GM19463 (cell line): Measurements from ENCODE around the gene DOK1.

Experiments
- ATAC-seq: cut with Tn5 transposase; IDR thresholded peaks from one replicate; pipeline ENCODE4 v1.9.1; 2021; ENCODE audit warnings: mild to moderate bottlenecking, moderate library complexity; ENCODE audit not compliant: unreplicated experiment

DOK1 gene

GRCh38 chr2:74525717-74526648 lies 28.5 kb upstream of the DOK1 start, which contains the start of gene DQX1:
Gene DQX1 (minus strand): TSS chr2:74526231. CDS start chr2:74525729, 502 bp downstream.
- ATAC-seq: no peak

- ATAC-seq: no peak
These were observed 27.8 kb upstream of the DOK1 start for GRCh38 chr2:74526649-74527230.

DNA sequence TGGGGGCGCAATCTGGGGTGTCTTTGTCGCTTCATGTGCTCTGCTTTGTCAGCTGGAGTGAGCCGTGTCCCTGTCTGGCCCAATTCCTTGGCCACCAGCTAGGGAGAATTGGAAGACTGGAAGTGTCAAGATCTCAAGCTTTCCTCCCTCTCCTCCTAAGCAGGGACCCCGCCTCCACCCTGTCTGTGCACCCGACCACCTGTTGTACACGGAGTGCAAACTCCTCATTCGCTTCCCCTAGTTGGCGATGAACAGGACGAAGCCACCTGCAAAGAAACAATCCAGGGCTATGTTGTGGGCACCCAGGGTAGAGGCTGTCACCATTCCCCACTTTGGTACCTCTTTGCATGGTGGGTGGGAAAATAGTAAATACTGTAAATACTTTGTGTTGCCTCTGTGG lies 26.8 kb upstream of the DOK1 start:
- no peak for ATAC-seq

GRCh38 chr2:74528600-74529356 lies 25.7 kb upstream of the DOK1 start:
- ATAC-seq: no peak

- peak; percentile 80 for ATAC-seq
These were observed 24.9 kb upstream of the DOK1 start, which contains the start of the genes AUP1 and HTRA2 for GRCh38 chr2:74529357-74530238. Gene AUP1 (minus strand): TSS chr2:74529706. CDS start chr2:74529629, 77 bp downstream. Gene HTRA2 (plus strand): TSS chr2:74529933. CDS start chr2:74530007, 74 bp downstream.

DNA sequence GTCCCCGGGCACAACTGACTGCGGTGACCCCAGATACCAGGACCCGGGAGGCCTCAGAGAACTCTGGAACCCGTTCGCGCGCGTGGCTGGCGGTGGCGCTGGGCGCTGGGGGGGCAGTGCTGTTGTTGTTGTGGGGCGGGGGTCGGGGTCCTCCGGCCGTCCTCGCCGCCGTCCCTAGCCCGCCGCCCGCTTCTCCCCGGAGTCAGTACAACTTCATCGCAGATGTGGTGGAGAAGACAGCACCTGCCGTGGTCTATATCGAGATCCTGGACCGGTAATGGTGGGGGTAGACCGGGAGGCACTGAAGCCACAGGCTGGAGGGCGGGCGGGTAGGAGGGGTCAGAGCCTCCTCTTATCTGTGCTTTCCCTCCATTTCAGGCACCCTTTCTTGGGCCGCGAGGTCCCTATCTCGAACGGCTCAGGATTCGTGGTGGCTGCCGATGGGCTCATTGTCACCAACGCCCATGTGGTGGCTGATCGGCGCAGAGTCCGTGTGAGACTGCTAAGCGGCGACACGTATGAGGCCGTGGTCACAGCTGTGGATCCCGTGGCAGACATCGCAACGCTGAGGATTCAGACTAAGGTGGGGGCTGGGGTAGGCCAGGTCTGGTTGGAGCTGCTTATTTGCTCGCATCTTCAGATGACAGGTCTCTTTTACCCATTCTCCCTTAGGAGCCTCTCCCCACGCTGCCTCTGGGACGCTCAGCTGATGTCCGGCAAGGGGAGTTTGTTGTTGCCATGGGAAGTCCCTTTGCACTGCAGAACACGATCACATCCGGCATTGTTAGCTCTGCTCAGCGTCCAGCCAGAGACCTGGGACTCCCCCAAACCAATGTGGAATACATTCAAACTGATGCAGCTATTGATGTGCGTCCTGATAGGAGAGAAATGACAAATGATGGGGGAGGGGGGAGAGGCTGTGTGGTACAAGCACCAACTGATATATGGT lies 24.0 kb upstream of the DOK1 start:
- ATAC-seq: peak; percentile 29

- no peak for ATAC-seq
These were observed 22.9 kb upstream of the DOK1 start for GRCh38 chr2:74531666-74532065.

GRCh38 chr2:74532222-74532621 lies 22.3 kb upstream of the DOK1 start:
- ATAC-seq: no peak

GRCh38 chr2:74533464-74533863 lies 21.1 kb upstream of the DOK1 start:
- no peak for ATAC-seq

- ATAC-seq: no peak
These were observed 20.1 kb upstream of the DOK1 start for GRCh38 chr2:74534411-74534810.

GRCh38 chr2:74535440-74535965 lies 19.0 kb upstream of the DOK1 start:
- no peak for ATAC-seq

DNA sequence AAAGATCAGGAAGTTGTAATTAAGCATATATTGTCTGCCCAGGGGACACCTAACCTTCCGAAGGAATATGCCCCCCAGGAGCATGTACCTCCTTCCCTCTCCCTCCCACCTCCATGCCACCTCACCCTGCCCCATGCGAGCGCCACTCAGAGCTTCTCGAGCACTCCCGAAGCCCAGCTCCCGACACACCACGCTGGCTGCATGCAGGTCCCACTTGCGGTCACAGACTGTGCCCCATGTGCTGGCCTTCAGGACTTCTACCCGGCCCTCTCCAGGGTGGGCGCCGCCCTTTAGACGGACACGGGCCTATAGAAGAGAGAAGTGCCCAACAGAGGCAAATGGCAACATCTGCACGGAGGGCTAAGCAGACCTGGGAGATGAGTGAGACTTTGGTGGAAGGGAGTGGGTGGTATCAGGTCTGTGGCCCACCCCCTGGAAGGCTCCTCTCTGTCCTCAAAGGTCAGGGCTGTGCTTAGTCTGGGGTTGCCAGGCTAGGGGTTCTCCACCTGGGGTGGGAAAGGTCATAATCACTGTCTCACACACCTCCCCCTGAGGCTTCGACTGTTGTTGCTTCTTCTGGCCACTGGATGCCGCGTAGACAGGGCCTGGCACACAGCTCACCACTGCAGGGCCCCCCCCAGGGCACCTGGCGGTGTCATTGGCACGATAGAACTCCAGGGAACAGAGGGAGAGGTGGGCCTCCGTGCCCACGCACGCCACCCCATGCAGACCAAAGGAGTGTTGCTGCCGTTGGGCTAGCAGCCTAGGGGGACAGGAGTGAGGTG lies 18.2 kb upstream of the DOK1 start:
- ATAC-seq: no peak

DNA sequence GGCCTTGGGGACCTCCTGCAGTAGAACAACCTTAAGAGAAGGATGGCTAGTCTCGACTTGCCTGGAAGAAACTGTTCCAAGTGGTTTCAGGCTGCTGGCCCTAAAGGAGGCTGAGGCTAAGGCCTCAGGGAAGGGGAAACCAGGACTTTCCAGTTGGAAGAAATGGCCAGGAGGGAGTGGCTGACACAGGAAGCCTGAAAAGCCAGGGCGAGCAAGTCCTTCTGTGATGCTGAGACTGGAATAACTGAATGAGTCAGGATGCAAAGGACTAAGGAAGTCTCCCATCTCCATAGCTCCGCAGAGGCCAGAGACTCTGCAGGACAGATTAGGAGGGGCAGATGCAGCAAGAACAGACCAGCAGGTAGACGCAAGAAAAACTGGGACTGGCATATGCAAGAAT lies 17.4 kb upstream of the DOK1 start:
- no peak for ATAC-seq

DNA sequence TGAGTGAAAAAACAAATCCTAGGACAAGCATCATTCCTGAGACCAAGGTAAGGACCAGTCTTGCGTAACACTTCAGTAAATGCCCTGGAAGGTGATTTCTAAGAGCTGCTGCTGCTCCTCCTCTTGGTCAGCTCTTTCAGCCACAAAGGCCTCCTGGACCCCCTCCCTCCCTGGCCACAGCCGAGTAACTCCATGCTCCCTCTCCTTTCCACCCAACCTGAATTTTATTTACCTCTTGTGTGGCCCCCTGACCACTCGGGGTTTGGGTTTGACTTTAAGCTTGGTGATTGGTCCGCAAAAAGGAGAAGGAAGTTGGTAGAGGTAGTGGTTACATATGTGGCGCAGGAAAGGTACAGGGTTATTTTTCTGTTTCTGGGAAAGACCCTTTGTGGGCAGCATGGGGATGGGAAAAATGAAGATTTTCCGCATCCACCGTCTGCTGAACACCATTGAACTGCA lies 15.6 kb upstream of the DOK1 start:
- ATAC-seq: peak; percentile 51

DNA sequence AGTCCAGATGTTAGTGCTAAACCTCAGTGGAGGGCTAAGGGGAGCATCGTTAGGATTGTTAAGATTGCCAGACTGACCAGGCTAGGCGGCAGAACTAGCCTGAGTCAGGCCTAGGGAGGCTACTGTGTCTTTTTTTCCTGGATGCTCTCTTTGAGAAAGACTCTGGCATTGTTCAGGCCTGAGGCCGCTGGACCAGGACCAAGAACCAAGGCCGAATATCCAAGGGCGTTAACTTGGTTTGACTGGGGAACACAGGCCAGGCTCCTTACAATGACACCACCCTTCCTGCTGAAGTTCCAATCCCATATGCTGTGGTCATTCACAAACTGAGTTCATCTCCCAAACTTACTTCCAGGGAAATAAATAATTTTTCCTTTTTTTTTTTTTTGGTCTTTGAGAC lies 14.2 kb upstream of the DOK1 start:
- ATAC-seq: no peak

DNA sequence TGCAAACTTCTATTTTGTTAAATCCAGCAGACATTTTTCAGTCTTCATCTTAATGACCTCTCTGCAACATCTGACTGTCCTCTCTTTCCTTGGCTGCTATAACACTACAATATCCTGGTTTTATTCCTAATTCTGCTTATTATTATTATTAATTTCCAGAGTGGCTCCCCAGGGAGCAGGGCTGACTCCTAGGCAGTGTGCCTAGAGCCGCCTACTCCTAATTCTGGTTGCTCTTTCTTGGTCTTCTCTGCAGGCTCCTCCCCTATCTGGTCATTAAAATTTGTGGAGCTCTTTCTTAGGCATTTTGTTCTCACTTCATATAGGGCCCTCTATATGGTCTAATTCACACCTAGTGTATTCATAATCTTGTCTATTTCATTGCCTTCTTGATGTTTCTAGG lies 11.5 kb upstream of the DOK1 start:
- ATAC-seq: no peak

DNA sequence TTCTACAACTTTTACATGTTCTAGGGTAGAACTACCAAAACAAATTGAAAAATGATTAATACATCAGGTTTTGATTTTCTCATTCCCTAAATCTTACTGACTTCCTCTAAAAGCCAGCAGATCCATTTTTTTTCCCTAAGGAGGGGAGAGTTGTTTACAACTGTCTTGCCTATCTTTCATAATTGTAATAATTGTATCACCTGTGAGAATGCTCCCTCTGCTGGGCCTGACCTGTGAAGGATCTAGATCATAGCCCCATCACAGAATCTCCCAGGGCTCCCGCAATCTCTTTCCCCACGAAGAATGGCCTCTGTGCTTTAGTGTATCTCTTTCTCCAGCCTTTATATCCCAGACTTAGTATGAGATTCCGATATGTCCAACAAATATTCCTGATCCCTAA lies 9.9 kb upstream of the DOK1 start:
- no peak for ATAC-seq

DNA sequence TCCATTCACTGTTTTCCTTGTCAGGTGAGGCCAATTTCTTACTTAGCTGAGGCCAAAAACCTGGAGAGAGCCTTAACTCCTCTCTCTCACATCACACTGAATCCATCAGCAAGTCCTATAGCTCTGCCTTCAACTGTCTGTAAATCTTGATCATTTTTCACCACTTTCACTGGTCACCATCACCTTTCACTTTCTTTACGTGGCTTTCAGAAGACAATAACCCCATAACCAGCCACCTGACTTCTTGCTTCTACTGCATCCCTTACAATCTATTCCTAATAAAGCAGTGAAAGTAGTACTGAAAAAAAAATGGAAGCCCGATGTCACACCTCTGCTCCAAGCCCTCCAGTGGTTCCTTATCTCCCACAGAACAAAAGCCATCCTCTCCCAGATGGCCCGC lies 8.5 kb upstream of the DOK1 start:
- ATAC-seq: no peak
